ENCODE measurements around the gene SAPCD2. TPM values are rescaled to one million over a fixed set of nuclear protein-coding genes. Genes with fewer than 3 reads are reported as not detected.

The SAPCD2 gene
- total and polyA plus RNA-seq, 2 of the 8 experiments (the other 6 are each of a cell fraction or from before 2014, with no cell fraction given) = 12.7 to 32.1 TPM

DNA sequence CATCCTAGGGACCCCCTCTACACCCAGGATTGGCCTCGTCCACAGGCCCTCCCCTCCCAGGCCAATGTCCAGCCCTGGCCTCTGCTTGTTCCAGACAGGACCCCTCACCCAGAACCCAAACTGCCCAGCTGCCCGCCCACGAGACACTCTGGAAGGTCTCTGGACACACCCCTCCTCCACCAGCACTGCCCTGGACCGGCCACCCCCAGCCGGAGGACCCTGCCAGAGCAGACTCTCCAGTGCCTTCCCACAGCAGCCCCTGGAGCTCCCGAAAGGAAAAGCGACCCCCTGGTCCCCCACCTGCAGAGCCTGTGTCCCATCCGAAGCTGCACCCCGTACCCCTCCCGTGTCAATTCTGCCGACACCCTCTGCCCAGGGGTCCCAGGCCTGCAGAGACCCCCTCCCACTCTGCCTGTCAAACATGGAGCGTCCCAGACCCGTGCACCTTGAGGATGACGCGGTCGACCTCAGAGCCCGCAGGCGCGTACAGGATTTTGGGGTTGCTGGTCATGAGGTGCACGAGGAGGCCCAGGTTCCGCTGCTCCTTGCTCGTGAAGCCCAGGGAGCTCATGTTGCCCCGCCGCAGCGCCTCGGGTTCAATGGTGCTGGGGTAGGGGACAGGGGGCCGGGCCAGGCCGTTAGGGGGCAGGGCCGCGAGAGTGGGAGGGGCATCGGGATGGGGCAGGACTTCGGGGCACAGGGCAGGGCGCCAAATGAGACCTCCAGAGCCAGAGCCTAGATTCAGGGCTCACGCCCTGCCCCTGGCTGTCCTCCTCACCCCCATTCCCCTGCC is 50.3 kb downstream of the SAPCD2 start:
- H4K5ac ChIP-seq (ENCODE audit: insufficient read length, low read depth, low read length) = no peak overlapping the region
- no peaks in the 10 kb centered on the region for H3K79me1 ChIP-seq (ENCODE audit: low read depth, low read length)
- ChIA-PET POLR2A (ENCODE audit: partially characterized antibody) (interaction anchor here (0.7 to 1.4 kb wide), 3 partner anchors 43 to 292 kb away, joined by 3 to 4 read pairs (median 3); partner anchors contain the start of gene RABL6), CTCF (ENCODE audit: partially characterized antibody) (interaction anchor here (1.2 to 7.2 kb wide), 11 partner anchors 10 to 205 kb away, joined by 3 to 54 read pairs (median 4); partner anchors contain the start of genes ABCA2, CYSRT1 and FUT7)
- no peak overlapping the region for H3K14ac ChIP-seq (ENCODE audit: insufficient read length)
- no peak overlapping the region for H3K4ac ChIP-seq (replicated peaks; ENCODE audit: insufficient read length, low read depth, low read length)
- H2BK5ac ChIP-seq (ENCODE audit: low read depth, low read length) = no peak overlapping the region
- no peak overlapping the region for H2BK12ac ChIP-seq (ENCODE audit: low read depth, low read length)
- H4K8ac ChIP-seq (ENCODE audit: extremely low read depth, insufficient read depth, low read length) = no peak overlapping the region
- no peaks in the 10 kb centered on the region for H3K23me2 ChIP-seq (ENCODE audit: low read depth, low read length)
- no peaks in the 10 kb centered on the region for H3K79me2 ChIP-seq (ENCODE audit: control insufficient read depth in 1 of 2, insufficient read depth in 2 of 2, low read length in 2 of 2)
- peaks cover 0 to 8% of the 10 kb centered on the region in 2 experiments for H4K20me1 ChIP-seq (replicated peaks in 1 of 2; ENCODE audit: control insufficient read depth in 1 of 2, insufficient read depth in 2 of 2, low read length in 2 of 2)
- FAIRE-seq (no peak), DNase-seq (ENCODE audit: low read depth in 1 of 2, low spot score in 2 of 2) (no peak)
- no peak overlapping the region for H2BK120ac ChIP-seq (replicated peaks; ENCODE audit: low read depth, low read length)
- WGBS, 2 experiments (ENCODE audit: extremely low coverage in 1 of 2, insufficient coverage in 1 of 2, insufficient read length in 1 of 2, insufficient replicate concordance in 2 of 2, low coverage in 1 of 2, low lambda C conversion rate in 2 of 2, missing lambda C conversion rate in 1 of 2) = 95% methylated on average over 19 of the region's 34 CpGs; no CpG with 5 or more reads in 1 of the 2 experiments
- no peak overlapping the region for H2AFZ ChIP-seq (ENCODE audit: low read length)
- H2AK5ac ChIP-seq (ENCODE audit: low read depth, low read length) = no peak overlapping the region
- H3K9me3 ChIP-seq (ENCODE audit: insufficient read depth in 2 of 2, low read depth in 1 of 2, low read length in 1 of 2) = peaks cover 0 to 21% of the 10 kb centered on the region in 2 experiments; a peak in 2 of 4 replicates
- peaks cover 0 to 12% (median 0%) of the 10 kb centered on the region in 4 experiments; a peak in 1 of 8 replicates for H3K36me3 ChIP-seq (ENCODE audit: control insufficient read depth in 2 of 4, insufficient read depth in 4 of 4, low read length in 3 of 4)
- no peak overlapping the region for H3K27ac ChIP-seq (ENCODE audit: low read depth, low read length)
- peaks cover 0 to 8% (median 3%) of the 10 kb centered on the region in 4 experiments; a peak in 3 of 7 replicates for H3K4me1 ChIP-seq (replicated peaks in 1 of 4; ENCODE audit: control insufficient read depth in 3 of 4, insufficient read depth in 4 of 4, low read length in 3 of 4)
- no peak overlapping the region for H3K18ac ChIP-seq (ENCODE audit: extremely low read depth, low read length)
- no peak overlapping the region for H2BK15ac ChIP-seq (ENCODE audit: low read length)
- no peak overlapping the region for H3K9ac ChIP-seq (replicated peaks in 1 of 4; ENCODE audit: extremely low read depth in 1 of 4, low read depth in 3 of 4, low read length in 3 of 4)
- H2BK20ac ChIP-seq (ENCODE audit: low read length) = no peak overlapping the region
- no peak overlapping the region for H3K56ac ChIP-seq (replicated peaks; ENCODE audit: insufficient read length, low read depth, low read length)
- H3K23ac ChIP-seq (ENCODE audit: insufficient read length) = no peak overlapping the region
- H3K27me3 ChIP-seq (replicated peaks in 1 of 4; ENCODE audit: control insufficient read depth in 3 of 4, extremely low read depth in 1 of 4, insufficient read depth in 3 of 4, low read length in 3 of 4) = no peaks in the 10 kb centered on the region; a peak in 1 of 7 replicates
- no peak overlapping the region for H3K4me3 ChIP-seq (ENCODE audit: extremely low read depth in 1 of 4, insufficient read depth in 2 of 4, low read depth in 3 of 4, low read length in 4 of 4)
- H4K91ac ChIP-seq (replicated peaks; ENCODE audit: insufficient read length, low read length) = no peak overlapping the region
- H3K4me2 ChIP-seq (ENCODE audit: insufficient read depth in 1 of 2, low read depth in 2 of 2, low read length in 2 of 2) = no peak overlapping the region
- no peak for TF ChIP-seq CTBP2 (IDR thresholded peaks at IDR 0.05; ENCODE audit: borderline replicate concordance, insufficient read depth, insufficient read length, low read length)
- no peak for TF ChIP-seq CEBPB (IDR thresholded peaks at IDR 0.05; ENCODE audit: low read depth, low read length)
- TF ChIP-seq CBX8 (IDR thresholded peaks at IDR 0.05; ENCODE audit: borderline replicate concordance, low read depth, low read length) = no peak
- no peak for TF ChIP-seq SRF (IDR thresholded peaks at IDR 0.05; ENCODE audit: low read depth, low read length)
- TF ChIP-seq, protein P1, sequence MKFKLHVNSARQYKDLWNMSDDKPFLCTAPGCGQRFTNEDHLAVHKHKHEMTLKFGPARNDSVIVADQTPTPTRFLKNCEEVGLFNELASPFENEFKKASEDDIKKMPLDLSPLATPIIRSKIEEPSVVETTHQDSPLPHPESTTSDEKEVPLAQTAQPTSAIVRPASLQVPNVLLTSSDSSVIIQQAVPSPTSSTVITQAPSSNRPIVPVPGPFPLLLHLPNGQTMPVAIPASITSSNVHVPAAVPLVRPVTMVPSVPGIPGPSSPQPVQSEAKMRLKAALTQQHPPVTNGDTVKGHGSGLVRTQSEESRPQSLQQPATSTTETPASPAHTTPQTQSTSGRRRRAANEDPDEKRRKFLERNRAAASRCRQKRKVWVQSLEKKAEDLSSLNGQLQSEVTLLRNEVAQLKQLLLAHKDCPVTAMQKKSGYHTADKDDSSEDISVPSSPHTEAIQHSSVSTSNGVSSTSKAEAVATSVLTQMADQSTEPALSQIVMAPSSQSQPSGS (IDR thresholded peaks at IDR 0.05; ENCODE audit: low read length) = no peak
- TF ChIP-seq TEAD4 (IDR thresholded peaks at IDR 0.05; ENCODE audit: low read depth, low read length) = no peak
- TF ChIP-seq HDAC6 (IDR thresholded peaks at IDR 0.05; ENCODE audit: low read depth, low read length) = no peak
- no peak for TF ChIP-seq TAF1 (IDR thresholded peaks at IDR 0.05; ENCODE audit: low read depth, low read length)
- TF ChIP-seq SIN3A (conservative IDR thresholded peaks at IDR 0.05 in 1 of 2, IDR thresholded peaks at IDR 0.05 in 1 of 2; ENCODE audit: low read depth in 1 of 2, low read length in 2 of 2) = no peak
- TF ChIP-seq CBX5 (IDR thresholded peaks at IDR 0.05; ENCODE audit: low read depth, low read length) = no peak
